Stomach (tissue), 9 donors: Measurements from ENCODE around the gene MEGF9. TPM values are rescaled to one million over a fixed set of nuclear protein-coding genes. Genes with fewer than 3 reads are reported as not detected.

Experiments
- DNase-seq, 2 donors: peaks; one replicate each; pipeline versions ENCODE4 v3.0.0 to v3.0.0-alpha.2; 2013 to 2019
- H3K27ac ChIP-seq, 5 donors: fragments of 200-600 bp in 4 of 5; sonication (generic) in 4 of 5; one replicate each; pipeline ENCODE4 v1.5.1; 2013 to 2019; ENCODE audit warnings: mild to moderate bottlenecking in 1 of 5, moderate library complexity in 1 of 5
- H3K27me3 ChIP-seq, 3 donors: fragments of 200-600 bp; sonication (generic); one replicate each; pipeline ENCODE4 v1.5.1; 2017 to 2019; ENCODE audit warnings: mixed run types in 1 of 3
- H3K36me3 ChIP-seq, 4 donors: fragments of 200-600 bp; sonication (generic); 1 replicate in 3 of 4; 2 replicates in 1 of 4; pipeline ENCODE4 v1.5.1; 2016 to 2019
- H3K4me1 ChIP-seq, 4 donors: fragments of 200-600 bp; sonication (generic); one replicate each; pipeline ENCODE4 v1.5.1; 2016 to 2019
- H3K4me3 ChIP-seq, 4 donors: fragments of 200-600 bp; sonication (generic) in 3 of 4; one replicate each; pipeline ENCODE4 v1.5.1; 2016 to 2019; ENCODE audit warnings: mild to moderate bottlenecking in 1 of 4
- H3K9me3 ChIP-seq, 4 donors: fragments of 200-600 bp; sonication (generic); one replicate each; pipeline ENCODE4 v1.5.1; 2016 to 2019
- CTCF ChIP-seq, 7 experiments: fragments of 450-650 bp in 4 of 7; fragments of 200-600 bp in 3 of 7; sonication (generic) in 3 of 7; IDR thresholded peaks; one replicate each; pipeline ENCODE4 v1.5.1; 2016 to 2019; ENCODE audit warnings: antibody characterized with exemption in 7 of 7, control low read depth in 2 of 7, mild to moderate bottlenecking in 1 of 7
- EP300 ChIP-seq: sonication (generic); formaldehyde crosslinking; IDR thresholded peaks from one replicate; pipeline ENCODE4 v1.6.1; 2017; ENCODE audit warnings: antibody characterized with exemption
- POLR2A ChIP-seq, 4 donors: fragments of 450-650 bp; IDR thresholded peaks; one replicate each; pipeline ENCODE4 v1.6.1; 2016; ENCODE audit warnings: antibody characterized with exemption in 4 of 4, control low read depth in 2 of 4, mild to moderate bottlenecking in 1 of 4, moderate library complexity in 1 of 4
- POLR2AphosphoS5 ChIP-seq, 3 donors: sonication (generic); formaldehyde crosslinking; IDR thresholded peaks; one replicate each; pipeline ENCODE4 v1.6.1; 2016; ENCODE audit warnings: antibody characterized with exemption in 3 of 3
- WGBS, 5 donors: extraction: QIAGEN DNeasy Blood & Tissue Kit in 3 of 5; methylation state at CpG; one replicate each; pipeline versions ENCODE4 v1.1.5 to v1.1.7; 2013 to 2018; 5-methylcytosine and 5-hydroxymethylcytosine counted together
- intact Hi-C: fragments of 100-400 bp; cut with DNase I; formaldehyde crosslinking; loops from one replicate; pipeline ENCODE4 v1.15.1; 2023; ENCODE audit warnings: low total_unique reads
- polyA plus RNA-seq, 3 donors: library from polyadenylated mRNA; stranded (reverse); fragments of 200-250 nt; gene quantifications; one replicate each; pipeline ENCODE4 v1.2.3, GENCODE V29; 2013
- total RNA-seq, 5 donors: library from RNA; depleted of rRNA; stranded (reverse); fragments of >200 nt; gene quantifications; one replicate each; pipeline versions ENCODE4 v1.1.0 to v1.2.3, GENCODE V29; 2014 to 2016
- donor health status: healthy with polysubstance abuse.
- donor health status: Bipolar disorder and iron deficiency.
- donor health status: healthy.

The MEGF9 gene
- total and polyA plus RNA-seq, 8 donors: 3.5 to 26.8 (median 8.1) TPM

GRCh38 chr9:120736881-120737280 is 22.6 kb upstream of the MEGF9 start:
- H3K4me3 ChIP-seq: no peak overlapping the region
- no peaks in the 10 kb centered on the region for H3K9me3 ChIP-seq
- no peak for DNase-seq
- no peaks in the 10 kb centered on the region for H3K36me3 ChIP-seq
- TF ChIP-seq POLR2AphosphoS5 (IDR thresholded peaks at IDR 0.05) (no peak), CTCF (IDR thresholded peaks at IDR 0.05) (no peak), POLR2A (IDR thresholded peaks at IDR 0.05) (no peak), EP300 (no peak)
- H3K4me1 ChIP-seq: peaks cover 10 to 48% (median 27%) of the 10 kb centered on the region in 4 donors
- 90 to 96% (median 93%) methylated on average over 2 of the region's 2 CpGs for WGBS, 5 donors
- H3K27me3 ChIP-seq: no peaks in the 10 kb centered on the region
- H3K27ac ChIP-seq: peak overlapping the region in 2 of 5 donors; percentile 78 to 86
- intact Hi-C loops: no loop called here

- no peak for TF ChIP-seq POLR2A (IDR thresholded peaks at IDR 0.05)
- peak in 2 of 3 donors; percentile 38 to 40 for TF ChIP-seq POLR2AphosphoS5 (IDR thresholded peaks at IDR 0.05)
- Histone ChIP-seq H3K27me3 (no peaks in the 10 kb centered on the region), H3K27ac (peak overlapping the region in 4 of 5 donors; percentile 67 to 86 (median 73)), H3K4me1 (peaks cover 18 to 61% (median 38%) of the 10 kb centered on the region in 4 donors), H3K36me3 (no peaks in the 10 kb centered on the region), H3K9me3 (no peaks in the 10 kb centered on the region), H3K4me3 (no peak overlapping the region)
- WGBS, 5 donors: 63 to 68% (median 68%) methylated on average over 3 of the region's 3 CpGs
- peak; percentile 41 to 44 for DNase-seq
- intact Hi-C loops: no loop called here
Measured at GRCh38 chr9:120735415-120736126, 21.3 kb upstream of the MEGF9 start.

- H3K36me3 ChIP-seq: no peaks in the 10 kb centered on the region
- no peak for TF ChIP-seq CTCF (IDR thresholded peaks at IDR 0.05)
- TF ChIP-seq EP300: peak; percentile 5
- H3K4me3 ChIP-seq: no peak overlapping the region
- WGBS, 5 donors: 27 to 43% (median 29%) methylated on average over 2 of the region's 2 CpGs
- H3K9me3 ChIP-seq: no peaks in the 10 kb centered on the region
- intact Hi-C loops: no loop called here
- peaks cover 25 to 63% (median 45%) of the 10 kb centered on the region in 4 donors for H3K4me1 ChIP-seq
- H3K27ac ChIP-seq: peak overlapping the region; percentile 25 to 86 (median 68)
- DNase-seq: peak in 1 of 2 donors; percentile 16
- H3K27me3 ChIP-seq: no peaks in the 10 kb centered on the region
Measured at GRCh38 chr9:120734607-120735410, 20.5 kb upstream of the MEGF9 start.

GRCh38 chr9:120733190-120733589 is 18.9 kb upstream of the MEGF9 start:
- 34 to 62% (median 41%) methylated on average over 5 of the region's 5 CpGs for WGBS, 5 donors
- DNase-seq: peak; percentile 55 to 74

More at GRCh38 chr9:120733190-120733589, 18.9 kb upstream of the MEGF9 start:
- Histone ChIP-seq H3K4me3 (no peak overlapping the region), H3K36me3 (no peaks in the 10 kb centered on the region), H3K9me3 (no peaks in the 10 kb centered on the region), H3K27ac (peak overlapping the region in 3 of 5 donors; percentile 5 to 78 (median 25)), H3K27me3 (no peaks in the 10 kb centered on the region), H3K4me1 (peaks cover 25 to 64% (median 48%) of the 10 kb centered on the region in 4 donors)
- intact Hi-C loops: no loop called here
- TF ChIP-seq POLR2A (IDR thresholded peaks at IDR 0.05) (no peak), EP300 (no peak), POLR2AphosphoS5 (IDR thresholded peaks at IDR 0.05) (peak in 1 of 3 donors; percentile 42), CTCF (IDR thresholded peaks at IDR 0.05) (no peak)
